Measurements from ENCODE around the gene CCDC197. TPM values are rescaled to one million over a fixed set of nuclear protein-coding genes. Genes with fewer than 3 reads are reported as not detected.

Gene CCDC197
- total RNA-seq, 1 experiment from 2014 or later: not detected

GRCh38 chr14:94009767-94010166 is 12.7 kb downstream of the CCDC197 start:
- intact Hi-C loops (cut with micrococcal nuclease; ENCODE audit: unreplicated experiment): no loop called here
- Histone ChIP-seq H3K9me2 (ENCODE audit: insufficient read depth) (no peaks in the 10 kb centered on the region), H3K36me3 (ENCODE audit: low read depth) (no peaks in the 10 kb centered on the region), H3K4me2 (no peak overlapping the region), H3K9me3 (ENCODE audit: insufficient read depth, low read depth) (no peaks in the 10 kb centered on the region), H4K20me1 (ENCODE audit: insufficient read depth) (no peaks in the 10 kb centered on the region), H3K27me3 (ENCODE audit: insufficient read depth, low read depth) (no peaks in the 10 kb centered on the region), H3K27ac (no peak overlapping the region), H3K79me2 (ENCODE audit: low read depth) (no peaks in the 10 kb centered on the region), H3K4me1 (replicated peaks; ENCODE audit: insufficient read depth) (no peaks in the 10 kb centered on the region; the same call in 1 of the 2 replicates), H3F3A (ENCODE audit: insufficient read depth, low read depth) (no peaks in the 10 kb centered on the region), H2AFZ (no peak overlapping the region), H3K4me3 (no peak overlapping the region)
- ChIA-PET POLR2A (ENCODE audit: unreplicated experiment) (interaction anchor here (0.7 kb wide), 1 partner anchor 39 kb away, joined by 4 read pairs; no protein-coding TSS in a partner anchor), CTCF (no interaction called here)
- TF ChIP-seq EZH2 (IDR thresholded peaks at IDR 0.05; ENCODE audit: low read depth): no peak
- TF ChIP-seq, protein P1, sequence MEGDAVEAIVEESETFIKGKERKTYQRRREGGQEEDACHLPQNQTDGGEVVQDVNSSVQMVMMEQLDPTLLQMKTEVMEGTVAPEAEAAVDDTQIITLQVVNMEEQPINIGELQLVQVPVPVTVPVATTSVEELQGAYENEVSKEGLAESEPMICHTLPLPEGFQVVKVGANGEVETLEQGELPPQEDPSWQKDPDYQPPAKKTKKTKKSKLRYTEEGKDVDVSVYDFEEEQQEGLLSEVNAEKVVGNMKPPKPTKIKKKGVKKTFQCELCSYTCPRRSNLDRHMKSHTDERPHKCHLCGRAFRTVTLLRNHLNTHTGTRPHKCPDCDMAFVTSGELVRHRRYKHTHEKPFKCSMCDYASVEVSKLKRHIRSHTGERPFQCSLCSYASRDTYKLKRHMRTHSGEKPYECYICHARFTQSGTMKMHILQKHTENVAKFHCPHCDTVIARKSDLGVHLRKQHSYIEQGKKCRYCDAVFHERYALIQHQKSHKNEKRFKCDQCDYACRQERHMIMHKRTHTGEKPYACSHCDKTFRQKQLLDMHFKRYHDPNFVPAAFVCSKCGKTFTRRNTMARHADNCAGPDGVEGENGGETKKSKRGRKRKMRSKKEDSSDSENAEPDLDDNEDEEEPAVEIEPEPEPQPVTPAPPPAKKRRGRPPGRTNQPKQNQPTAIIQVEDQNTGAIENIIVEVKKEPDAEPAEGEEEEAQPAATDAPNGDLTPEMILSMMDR (conservative IDR thresholded peaks at IDR 0.05): no peak
- no peak for DNase-seq
- BruUV-seq (replicated peaks): no TSS peak

DNA sequence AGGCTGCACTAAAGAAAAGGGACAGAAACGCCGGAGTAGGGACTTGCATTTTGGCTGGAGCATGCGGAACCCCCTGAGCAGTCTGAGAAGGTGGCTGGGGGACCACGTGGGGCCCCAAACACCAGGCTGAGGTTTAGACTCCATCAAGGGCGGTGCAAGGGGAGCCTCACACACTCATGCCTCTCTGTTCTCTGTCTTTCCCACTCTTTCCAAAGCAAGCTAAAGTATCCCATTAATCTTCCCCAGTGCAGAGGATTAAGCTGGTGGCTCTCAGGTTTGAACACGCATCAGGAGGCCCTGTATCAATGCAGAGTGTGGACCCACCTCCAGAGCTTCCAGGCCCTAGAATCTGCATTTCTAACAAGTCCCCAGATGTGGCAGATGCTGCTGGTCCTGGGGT is 13.5 kb downstream of the CCDC197 start:
- Histone ChIP-seq H3K4me2 (no peak overlapping the region), H3F3A (ENCODE audit: insufficient read depth, low read depth) (no peaks in the 10 kb centered on the region), H2AFZ (no peak overlapping the region), H3K27ac (no peak overlapping the region), H3K4me3 (no peak overlapping the region), H3K9me2 (ENCODE audit: insufficient read depth) (no peaks in the 10 kb centered on the region), H3K4me1 (replicated peaks; ENCODE audit: insufficient read depth) (no peaks in the 10 kb centered on the region; the same call in 1 of the 2 replicates), H3K36me3 (ENCODE audit: low read depth) (no peaks in the 10 kb centered on the region), H3K9me3 (ENCODE audit: insufficient read depth, low read depth) (no peaks in the 10 kb centered on the region), H4K20me1 (ENCODE audit: insufficient read depth) (no peaks in the 10 kb centered on the region), H3K27me3 (ENCODE audit: insufficient read depth, low read depth) (no peaks in the 10 kb centered on the region), H3K79me2 (ENCODE audit: low read depth) (no peaks in the 10 kb centered on the region)
- DNase-seq: no peak
- POLR2A ChIA-PET (ENCODE audit: unreplicated experiment): no interaction called here
- intact Hi-C loops (cut with micrococcal nuclease; ENCODE audit: unreplicated experiment): no loop called here
- TF ChIP-seq, protein P1 (conservative IDR thresholded peaks at IDR 0.05): no peak
- no peak for TF ChIP-seq EZH2 (IDR thresholded peaks at IDR 0.05; ENCODE audit: low read depth)
- CTCF ChIA-PET: no interaction called here
- no TSS peak for BruUV-seq (replicated peaks)

GRCh38 chr14:94011795-94012194 is 14.7 kb downstream of the CCDC197 start:
- Histone ChIP-seq H3K9me3 (ENCODE audit: insufficient read depth, low read depth) (no peaks in the 10 kb centered on the region), H2AFZ (no peak overlapping the region), H3K27me3 (ENCODE audit: insufficient read depth, low read depth) (no peaks in the 10 kb centered on the region), H3F3A (ENCODE audit: insufficient read depth, low read depth) (no peaks in the 10 kb centered on the region), H3K4me3 (no peak overlapping the region), H4K20me1 (ENCODE audit: insufficient read depth) (no peaks in the 10 kb centered on the region), H3K9me2 (ENCODE audit: insufficient read depth) (no peaks in the 10 kb centered on the region), H3K4me2 (no peak overlapping the region), H3K27ac (no peak overlapping the region), H3K4me1 (replicated peaks; ENCODE audit: insufficient read depth) (no peaks in the 10 kb centered on the region; the same call in 1 of the 2 replicates), H3K79me2 (ENCODE audit: low read depth) (no peaks in the 10 kb centered on the region), H3K36me3 (ENCODE audit: low read depth) (no peaks in the 10 kb centered on the region)
- BruUV-seq (replicated peaks): no TSS peak
- DNase-seq: no peak
- ChIA-PET CTCF (no interaction called here), POLR2A (ENCODE audit: unreplicated experiment) (no interaction called here)
- TF ChIP-seq, protein P1 (conservative IDR thresholded peaks at IDR 0.05): no peak
- TF ChIP-seq EZH2 (IDR thresholded peaks at IDR 0.05; ENCODE audit: low read depth): no peak
- intact Hi-C loops (cut with micrococcal nuclease; ENCODE audit: unreplicated experiment): no loop called here
